ENCODE data around the gene KRT33B.

GRCh38 chr17:41417127-41417526 lies 47.5 kb upstream of the KRT33B start:
- no peak for TF ChIP-seq CTCF (IDR thresholded peaks at IDR 0.05)
- no peak for TF ChIP-seq POLR2A (IDR thresholded peaks at IDR 0.05)

Data from heart left ventricle (tissue), 13 donors.